ENCODE data around the gene PLCXD1. TPM values are rescaled to one million over a fixed set of nuclear protein-coding genes. Genes with fewer than 3 reads are reported as not detected.

Gene PLCXD1
- total RNA-seq, 4 donors from 2014 or later: 2.8 to 19.5 (median 8.1) TPM

- TF ChIP-seq, protein P1, sequence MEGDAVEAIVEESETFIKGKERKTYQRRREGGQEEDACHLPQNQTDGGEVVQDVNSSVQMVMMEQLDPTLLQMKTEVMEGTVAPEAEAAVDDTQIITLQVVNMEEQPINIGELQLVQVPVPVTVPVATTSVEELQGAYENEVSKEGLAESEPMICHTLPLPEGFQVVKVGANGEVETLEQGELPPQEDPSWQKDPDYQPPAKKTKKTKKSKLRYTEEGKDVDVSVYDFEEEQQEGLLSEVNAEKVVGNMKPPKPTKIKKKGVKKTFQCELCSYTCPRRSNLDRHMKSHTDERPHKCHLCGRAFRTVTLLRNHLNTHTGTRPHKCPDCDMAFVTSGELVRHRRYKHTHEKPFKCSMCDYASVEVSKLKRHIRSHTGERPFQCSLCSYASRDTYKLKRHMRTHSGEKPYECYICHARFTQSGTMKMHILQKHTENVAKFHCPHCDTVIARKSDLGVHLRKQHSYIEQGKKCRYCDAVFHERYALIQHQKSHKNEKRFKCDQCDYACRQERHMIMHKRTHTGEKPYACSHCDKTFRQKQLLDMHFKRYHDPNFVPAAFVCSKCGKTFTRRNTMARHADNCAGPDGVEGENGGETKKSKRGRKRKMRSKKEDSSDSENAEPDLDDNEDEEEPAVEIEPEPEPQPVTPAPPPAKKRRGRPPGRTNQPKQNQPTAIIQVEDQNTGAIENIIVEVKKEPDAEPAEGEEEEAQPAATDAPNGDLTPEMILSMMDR (IDR thresholded peaks at IDR 0.05): no peak
- no peak for TF ChIP-seq POLR2A (IDR thresholded peaks at IDR 0.05)
- Histone ChIP-seq H3K36me3 (no peaks in the 10 kb centered on the region), H3K27ac (no peak overlapping the region), H3K27me3 (no peaks in the 10 kb centered on the region), H3K4me1 (no peaks in the 10 kb centered on the region), H3K4me3 (no peak overlapping the region), H3K9me3 (no peaks in the 10 kb centered on the region)
- intact Hi-C loops (cut with DNase I; ENCODE audit: low total_unique reads): loop anchor here (10.0 kb wide), 1 partner anchor 100 kb away; the partner anchor contains the start of gene PPP2R3B
- no peak for DNase-seq
Measured at GRCh38 chrX:285076-285677, 4.0 kb downstream of the PLCXD1 start.

- Histone ChIP-seq H3K27ac (no peak overlapping the region), H3K9me3 (no peaks in the 10 kb centered on the region), H3K4me3 (no peak overlapping the region), H3K27me3 (no peaks in the 10 kb centered on the region), H3K36me3 (no peaks in the 10 kb centered on the region), H3K4me1 (no peaks in the 10 kb centered on the region)
- TF ChIP-seq, protein P1 (IDR thresholded peaks at IDR 0.05): no peak
- no peak for TF ChIP-seq POLR2A (IDR thresholded peaks at IDR 0.05)
- intact Hi-C loops (cut with DNase I; ENCODE audit: low total_unique reads): loop anchor here (10.0 kb wide), 1 partner anchor 97 kb away; the partner anchor contains the start of gene PPP2R3B
- DNase-seq: no peak
Measured at GRCh38 chrX:287670-288069, 6.5 kb downstream of the PLCXD1 start.

GRCh38 chrX:288561-288991, 7.4 kb downstream of the PLCXD1 start:
- Histone ChIP-seq H3K27ac (no peak overlapping the region), H3K9me3 (no peaks in the 10 kb centered on the region), H3K4me3 (no peak overlapping the region), H3K27me3 (no peaks in the 10 kb centered on the region), H3K4me1 (no peaks in the 10 kb centered on the region), H3K36me3 (no peaks in the 10 kb centered on the region)
- TF ChIP-seq, protein P1 (IDR thresholded peaks at IDR 0.05): no peak
- TF ChIP-seq POLR2A (IDR thresholded peaks at IDR 0.05): no peak
- DNase-seq: no peak
- intact Hi-C loops (cut with DNase I; ENCODE audit: low total_unique reads): loop anchor here (10.0 kb wide), 1 partner anchor 96 kb away; the partner anchor contains the start of gene PPP2R3B

DNA sequence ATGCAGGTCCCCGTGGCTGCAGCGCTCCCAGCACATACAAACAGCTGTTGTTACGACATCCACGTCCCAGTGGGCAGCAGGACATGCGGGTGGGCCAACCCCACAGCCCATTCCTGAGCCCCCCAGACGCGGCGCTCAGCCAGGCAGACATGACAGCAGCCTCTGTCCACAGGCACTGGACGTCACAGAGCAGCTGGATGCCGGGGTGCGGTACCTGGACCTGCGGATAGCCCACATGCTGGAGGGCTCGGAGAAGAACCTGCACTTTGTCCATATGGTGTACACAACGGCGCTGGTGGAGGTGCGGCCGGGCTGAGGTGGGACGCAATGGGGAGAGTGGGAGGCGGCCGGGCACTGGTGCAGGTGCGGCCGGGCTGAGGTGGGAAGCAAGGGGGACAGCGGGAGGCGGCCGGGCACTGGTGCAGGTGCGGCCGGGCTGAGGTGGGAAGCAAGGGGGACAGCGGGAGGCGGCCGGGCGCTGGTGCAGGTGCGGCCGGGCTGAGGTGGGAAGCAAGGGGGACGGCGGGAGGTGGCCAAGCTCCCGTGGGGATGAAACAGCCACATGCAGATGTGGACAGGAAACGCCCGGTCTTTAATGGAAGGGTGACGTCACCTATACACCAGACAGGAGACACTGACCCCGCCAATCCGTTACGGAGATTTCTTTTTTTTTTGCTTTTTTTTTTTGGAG, 9.4 kb downstream of the PLCXD1 start:
- no peaks in the 10 kb centered on the region for H3K4me1 ChIP-seq
- intact Hi-C loops (cut with DNase I; ENCODE audit: low total_unique reads): no loop called here
- H3K9me3 ChIP-seq: no peaks in the 10 kb centered on the region
- TF ChIP-seq POLR2A (IDR thresholded peaks at IDR 0.05): no peak
- TF ChIP-seq, protein P1 (IDR thresholded peaks at IDR 0.05): no peak
- H3K36me3 ChIP-seq: no peaks in the 10 kb centered on the region
- no peak overlapping the region for H3K27ac ChIP-seq
- no peak overlapping the region for H3K4me3 ChIP-seq
- DNase-seq: no peak
- H3K27me3 ChIP-seq: no peaks in the 10 kb centered on the region

GRCh38 chrX:291411-291901, 10.3 kb downstream of the PLCXD1 start:
- intact Hi-C loops (cut with DNase I; ENCODE audit: low total_unique reads): no loop called here
- Histone ChIP-seq H3K27me3 (no peaks in the 10 kb centered on the region), H3K4me3 (no peak overlapping the region), H3K9me3 (no peaks in the 10 kb centered on the region), H3K36me3 (no peaks in the 10 kb centered on the region), H3K4me1 (no peaks in the 10 kb centered on the region), H3K27ac (no peak overlapping the region)
- no peak for DNase-seq
- TF ChIP-seq, protein P1 (IDR thresholded peaks at IDR 0.05): no peak
- TF ChIP-seq POLR2A (IDR thresholded peaks at IDR 0.05): no peak
